H1 (cell line): ENCODE measurements around the gene ADAMTSL2. TPM values are rescaled to one million over a fixed set of nuclear protein-coding genes. Genes with fewer than 3 reads are reported as not detected.

Experiments used
- CTCF ChIA-PET: fragments of 300-600 bp; sonication (Branson Sonifier 250); formaldehyde crosslinking; loops from one replicate; lab custom pipeline; 2021; ENCODE audit not compliant: partially characterized antibody; lab: Charles Lee
- POLR2A ChIA-PET: fragments of 300-600 bp; sonication (Branson Sonifier 250); formaldehyde crosslinking; loops from one replicate; lab custom pipeline; 2021; ENCODE audit warnings: inconsistent platforms; ENCODE audit not compliant: partially characterized antibody; lab: Charles Lee
- DNase-seq, 2 experiments: peaks; one replicate each; pipeline versions ENCODE4 v3.0.0 to v3.0.0-alpha.2; 2010 to 2022; ENCODE audit warnings: low spot score in 2 of 2, low read depth in 1 of 2, mixed read lengths in 1 of 2
- FAIRE-seq: peaks from 2 replicates; lab custom pipeline; 2011; peaks lifted over from hg19 to GRCh38; lab: Jason Lieb, UNC
- H2AFZ ChIP-seq: 2 replicates; pipeline ENCODE4 v1.8.1; 2012; ENCODE audit warnings: low read length, inconsistent platforms
- H2AK5ac ChIP-seq: 2 replicates; pipeline ENCODE4 v1.6.1; 2013; ENCODE audit warnings: low read depth, low read length
- H2BK120ac ChIP-seq: replicated peaks from 2 replicates; pipeline ENCODE3; 2013; ENCODE audit warnings: low read depth, low read length, inconsistent platforms
- H2BK12ac ChIP-seq: 2 replicates; pipeline ENCODE4 v1.6.1; 2013; ENCODE audit warnings: low read depth, low read length
- H2BK15ac ChIP-seq: 2 replicates; pipeline ENCODE4 v1.6.1; 2013; ENCODE audit warnings: low read length
- H2BK20ac ChIP-seq: 2 replicates; pipeline ENCODE4 v1.6.1; 2013; ENCODE audit warnings: low read length
- H2BK5ac ChIP-seq: 2 replicates; pipeline ENCODE4 v1.6.1; 2013; ENCODE audit warnings: low read depth, low read length
- H3K14ac ChIP-seq: 2 replicates; pipeline ENCODE4 v1.6.1; 2013; ENCODE audit warnings: inconsistent platforms; ENCODE audit not compliant: insufficient read length
- H3K18ac ChIP-seq: 2 replicates; pipeline ENCODE4 v1.6.1; 2013; ENCODE audit warnings: low read length; ENCODE audit errors: extremely low read depth
- H3K23ac ChIP-seq: 2 replicates; pipeline ENCODE4 v1.6.1; 2013; ENCODE audit warnings: inconsistent platforms; ENCODE audit not compliant: insufficient read length
- H3K23me2 ChIP-seq: 2 replicates; pipeline ENCODE4 v1.6.1; 2013; ENCODE audit warnings: low read depth, low read length
- H3K27ac ChIP-seq: 2 replicates; pipeline ENCODE4 v1.6.1; 2011; ENCODE audit warnings: low read depth, low read length, inconsistent platforms
- H3K27me3 ChIP-seq, 4 experiments: replicated peaks in 1 of 4; 1 replicate in 1 of 4; 2 replicates in 3 of 4; pipeline versions ENCODE4 v1.6.1 to v1.8.1; 2011 to 2013; ENCODE audit warnings: low read length in 3 of 4, mild to moderate bottlenecking in 3 of 4, inconsistent platforms in 2 of 4, mixed read lengths in 2 of 4, moderate library complexity in 1 of 4; ENCODE audit not compliant: control insufficient read depth in 3 of 4, insufficient read depth in 3 of 4; ENCODE audit errors: extremely low read depth in 1 of 4
- H3K36me3 ChIP-seq, 4 experiments: 2 replicates each; pipeline versions ENCODE4 v1.6.1 to v1.8.1; 2011 to 2013; ENCODE audit warnings: mild to moderate bottlenecking in 4 of 4, low read length in 3 of 4, moderate library complexity in 2 of 4, control low read depth in 1 of 4, inconsistent platforms in 1 of 4; ENCODE audit not compliant: insufficient read depth in 4 of 4, control insufficient read depth in 2 of 4
- H3K4ac ChIP-seq: replicated peaks from 2 replicates; pipeline ENCODE3; 2013; ENCODE audit warnings: low read length, low read depth, mixed read lengths, inconsistent platforms; ENCODE audit not compliant: insufficient read length
- H3K4me1 ChIP-seq, 4 experiments: replicated peaks in 1 of 4; 1 replicate in 1 of 4; 2 replicates in 3 of 4; pipeline versions ENCODE4 v1.6.1 to v1.8.1; 2011 to 2013; ENCODE audit warnings: low read length in 3 of 4, inconsistent platforms in 2 of 4, mixed read lengths in 1 of 4; ENCODE audit not compliant: insufficient read depth in 4 of 4, control insufficient read depth in 3 of 4
- H3K4me2 ChIP-seq, 2 experiments: 2 replicates each; pipeline versions ENCODE4 v1.6.1 to v1.8.1; 2011 to 2013; ENCODE audit warnings: low read depth in 2 of 2, low read length in 2 of 2, control low read depth in 1 of 2, inconsistent platforms in 1 of 2, mild to moderate bottlenecking in 1 of 2; ENCODE audit not compliant: insufficient read depth in 1 of 2
- H3K4me3 ChIP-seq, 4 experiments: fragments of 200-600, 300-600 bp in 1 of 4; sonication (generic), shearing (Covaris generic), sonication (Bioruptor Twin) in 1 of 4; 2 replicates each; pipeline versions ENCODE4 v1.5.1 to v1.8.1; 2011 to 2016; ENCODE audit warnings: low read length in 4 of 4, low read depth in 3 of 4, control low read depth in 2 of 4, inconsistent platforms in 2 of 4, mild to moderate bottlenecking in 2 of 4, mixed read lengths in 1 of 4, moderate library complexity in 1 of 4; ENCODE audit not compliant: insufficient read depth in 2 of 4; ENCODE audit errors: extremely low read depth in 1 of 4
- H3K56ac ChIP-seq: replicated peaks from 2 replicates; pipeline ENCODE3; 2013; ENCODE audit warnings: low read depth, mild to moderate bottlenecking, mixed read lengths, low read length, inconsistent platforms; ENCODE audit not compliant: insufficient read length
- H3K79me1 ChIP-seq: 2 replicates; pipeline ENCODE4 v1.6.1; 2013; ENCODE audit warnings: low read depth, low read length, control low read depth
- H3K79me2 ChIP-seq, 2 experiments: 2 replicates each; pipeline versions ENCODE4 v1.6.1 to v1.8.1; 2012 to 2013; ENCODE audit warnings: low read length in 2 of 2, mild to moderate bottlenecking in 2 of 2, inconsistent platforms in 1 of 2; ENCODE audit not compliant: insufficient read depth in 2 of 2, control insufficient read depth in 1 of 2
- H3K9ac ChIP-seq, 4 experiments: replicated peaks in 1 of 4; 1 replicate in 1 of 4; 2 replicates in 3 of 4; pipeline versions ENCODE4 v1.6.1 to v1.8.1; 2011 to 2013; ENCODE audit warnings: low read depth in 3 of 4, low read length in 3 of 4, control low read depth in 2 of 4, mild to moderate bottlenecking in 2 of 4, moderate library complexity in 2 of 4, inconsistent platforms in 1 of 4; ENCODE audit errors: extremely low read depth in 1 of 4
- H3K9me3 ChIP-seq, 2 experiments: 2 replicates each; pipeline versions ENCODE4 v1.6.1 to v1.8.1; 2012 to 2013; ENCODE audit warnings: mild to moderate bottlenecking in 2 of 2, moderate library complexity in 2 of 2, control low read depth in 1 of 2, inconsistent platforms in 1 of 2, low read depth in 1 of 2, low read length in 1 of 2, mixed read lengths in 1 of 2; ENCODE audit not compliant: insufficient read depth in 2 of 2
- H4K20me1 ChIP-seq, 2 experiments: replicated peaks in 1 of 2; 2 replicates each; pipeline versions ENCODE3 to v1.8.1; 2011 to 2013; ENCODE audit warnings: inconsistent platforms in 2 of 2, low read length in 2 of 2, mild to moderate bottlenecking in 1 of 2; ENCODE audit not compliant: insufficient read depth in 2 of 2, control insufficient read depth in 1 of 2
- H4K5ac ChIP-seq: 2 replicates; pipeline ENCODE4 v1.6.1; 2013; ENCODE audit warnings: low read length, low read depth, mixed read lengths, inconsistent platforms; ENCODE audit not compliant: insufficient read length
- H4K8ac ChIP-seq: 2 replicates; pipeline ENCODE4 v1.8.0; 2013; ENCODE audit warnings: mild to moderate bottlenecking, moderate library complexity, low read length, inconsistent platforms; ENCODE audit not compliant: insufficient read depth; ENCODE audit errors: extremely low read depth
- H4K91ac ChIP-seq: replicated peaks from 2 replicates; pipeline ENCODE3; 2013; ENCODE audit warnings: low read length, mixed read lengths, inconsistent platforms; ENCODE audit not compliant: insufficient read length
- ATF3 ChIP-seq: IDR thresholded peaks from 2 replicates; pipeline ENCODE4 v1.6.1; 2011; ENCODE audit warnings: low read depth, mild to moderate bottlenecking, low read length; ENCODE audit not compliant: insufficient read depth
- CBX8 ChIP-seq: fragments of 300-800, 300-1000 bp; sonication (generic); IDR thresholded peaks from 2 replicates; pipeline ENCODE4 v1.7.1; 2016; ENCODE audit warnings: low read depth, low read length, borderline replicate concordance
- CHD2 ChIP-seq: IDR thresholded peaks from 2 replicates; pipeline ENCODE4 v1.6.1; 2012; ENCODE audit warnings: low read length, improper control_type of control experiment
- GABPA ChIP-seq: IDR thresholded peaks from 2 replicates; pipeline ENCODE4 v1.6.1; 2011; ENCODE audit warnings: mild to moderate bottlenecking, low read length, moderate library complexity, borderline replicate concordance; ENCODE audit not compliant: insufficient read depth
- GTF2F1 ChIP-seq: IDR thresholded peaks from 2 replicates; pipeline ENCODE4 v1.6.1; 2012; ENCODE audit warnings: low read depth, low read length, improper control_type of control experiment, borderline replicate concordance
- HDAC2 ChIP-seq, 2 experiments: fragments of 300-600 bp in 1 of 2; sonication (generic) in 1 of 2; IDR thresholded peaks; 2 replicates each; pipeline ENCODE4 v1.6.1; 2011 to 2012; ENCODE audit warnings: low read depth in 2 of 2, low read length in 2 of 2, mild to moderate bottlenecking in 2 of 2, moderate library complexity in 2 of 2, borderline replicate concordance in 1 of 2, inconsistent platforms in 1 of 2
- RAD21 ChIP-seq, 2 experiments: IDR thresholded peaks in 1 of 2; conservative IDR thresholded peaks in 1 of 2; 2 replicates each; pipeline ENCODE4 v1.6.1; 2011; ENCODE audit warnings: low read depth in 2 of 2, low read length in 2 of 2, improper control_type of control experiment in 1 of 2, inconsistent platforms in 1 of 2, mild to moderate bottlenecking in 1 of 2, moderate library complexity in 1 of 2
- RBBP5 ChIP-seq: IDR thresholded peaks from 2 replicates; pipeline ENCODE4 v1.7.1; 2012; ENCODE audit warnings: low read depth, mild to moderate bottlenecking, inconsistent platforms, low read length, moderate library complexity, borderline replicate concordance
- RNF2 ChIP-seq: fragments of 200-900, 300-1000 bp; sonication (generic); IDR thresholded peaks from 2 replicates; pipeline ENCODE4 v1.7.1; 2016; ENCODE audit warnings: borderline replicate concordance, low read depth, mild to moderate bottlenecking, antibody characterized with exemption, low read length; ENCODE audit not compliant: poor library complexity, severe bottlenecking; ENCODE audit errors: missing control alignments
- SIX5 ChIP-seq: IDR thresholded peaks from 2 replicates; pipeline ENCODE4 v1.6.1; 2011; ENCODE audit warnings: mild to moderate bottlenecking, low read depth, low read length
- SP1 ChIP-seq: IDR thresholded peaks from 2 replicates; pipeline ENCODE4 v1.6.1; 2011; ENCODE audit warnings: low read depth, low read length
- WGBS, 2 experiments: shearing (Covaris generic) in 1 of 2; methylation state at CpG; one replicate each; pipeline versions ENCODE4 v1.1.6 to v1.1.7; 2013 to 2015; ENCODE audit warnings: low lambda C conversion rate in 2 of 2, mixed read lengths in 2 of 2, inconsistent platforms in 1 of 2, low coverage in 1 of 2, missing lambda C conversion rate in 1 of 2; ENCODE audit not compliant: insufficient replicate concordance in 2 of 2, insufficient coverage in 1 of 2, insufficient read length in 1 of 2; ENCODE audit errors: extremely low coverage in 1 of 2, missing lambda C conversion rate in 1 of 2; 5-methylcytosine and 5-hydroxymethylcytosine counted together
- polyA plus RNA-seq, 7 experiments: library from polyadenylated mRNA; depleted of rRNA in 3 of 7; stranded (reverse) in 5 of 7; unstranded in 2 of 7; fragments of >200 nt in 5 of 7; fragments of 200-250 nt in 2 of 7; gene quantifications; 1 replicate in 5 of 7; 2 replicates in 1 of 7; 4 replicates in 1 of 7; pipeline versions ENCODE4 v1.2.1 to v1.2.3, GENCODE V29; 2011 to 2013; ENCODE audit warnings: missing spikeins in 2 of 7, mixed read lengths in 2 of 7
- total RNA-seq: library from RNA; stranded (reverse); fragmentation: NEBNext Ultra II Directional; extraction: Animal tissue kit (Norgen Biotek cat#: 25700); gene quantifications from 2 replicates; pipeline ENCODE4 v1.2.1, GENCODE V29; 2021

The ADAMTSL2 gene
- total and polyA plus RNA-seq, 2 of the 8 experiments (the other 6 are each of a cell fraction or from before 2014, with no cell fraction given) = 0.74 to 0.76 TPM

GRCh38 chr9:133520121-133520835, 14.2 kb upstream of the ADAMTSL2 start:
- Histone ChIP-seq H2BK15ac (no peak overlapping the region), H2AK5ac (no peak overlapping the region), H2BK5ac (no peak overlapping the region), H4K5ac (no peak overlapping the region), H2BK12ac (no peak overlapping the region), H3K36me3 (no peaks in the 10 kb centered on the region), H3K79me1 (no peaks in the 10 kb centered on the region), H3K27ac (no peak overlapping the region), H2BK120ac (no peak overlapping the region), H4K91ac (no peak overlapping the region), H2BK20ac (no peak overlapping the region), H3K4ac (no peak overlapping the region), H3K14ac (no peak overlapping the region), H4K20me1 (no peaks in the 10 kb centered on the region), H3K9ac (no peak overlapping the region), H3K27me3 (no peaks in the 10 kb centered on the region), H4K8ac (no peak overlapping the region), H3K23ac (no peak overlapping the region), H3K56ac (no peak overlapping the region), H3K23me2 (no peaks in the 10 kb centered on the region), H3K79me2 (no peaks in the 10 kb centered on the region), H3K4me2 (no peak overlapping the region), H3K4me3 (no peak overlapping the region), H3K18ac (no peak overlapping the region), H3K9me3 (no peaks in the 10 kb centered on the region), H3K4me1 (peaks cover 0 to 3% (median 0%) of the 10 kb centered on the region in 4 experiments; a peak in 1 of 7 replicates), H2AFZ (no peak overlapping the region)
- ChIA-PET POLR2A (interaction anchor here (0.9 to 1.4 kb wide), 2 partner anchors 12 to 172 kb away, joined by 3 to 4 read pairs; partner anchors contain the start of genes MED22 and RPL7A), CTCF (interaction anchor here (1.3 to 1.4 kb wide), 2 partner anchors 69 to 207 kb away, joined by 3 to 4 read pairs; no protein-coding TSS in a partner anchor)
- 89% methylated on average over 23 of the region's 24 CpGs; no CpG with 5 or more reads in 1 of the 2 experiments for WGBS, 2 experiments
- FAIRE-seq = no peak
- no peak for DNase-seq
- TF ChIP-seq HDAC2 (IDR thresholded peaks at IDR 0.05; ENCODE audit: borderline replicate concordance in 1 of 2, low read depth in 2 of 2, low read length in 2 of 2) (no peak), GABPA (no peak), CHD2 (no peak), SP1 (no peak), GTF2F1 (no peak), RNF2 (no peak), RAD21 (IDR thresholded peaks at IDR 0.05 in 1 of 2, conservative IDR thresholded peaks at IDR 0.05 in 1 of 2; ENCODE audit: low read depth in 2 of 2, low read length in 2 of 2) (no peak), CBX8 (no peak), RBBP5 (no peak), SIX5 (no peak), ATF3 (no peak)
